DOHH2 (cell line): Measurements from ENCODE around the gene DAAM2.

Experiments
- EZH2phosphoT487 ChIP-seq: fragments of 200-600 bp; sonication (generic); IDR thresholded peaks from 2 replicates; pipeline ENCODE4 v1.6.1; 2017; ENCODE audit warnings: borderline replicate concordance, mild to moderate bottlenecking, antibody characterized with exemption, low read length, moderate library complexity, mixed read lengths
- TF ChIP-seq, protein P1 (sequence below): fragments of 200-600 bp; sonication (generic); IDR thresholded peaks from one replicate; pipeline ENCODE4 v1.5.1; 2014; ENCODE audit warnings: antibody characterized with exemption, mild to moderate bottlenecking, low read depth, low read length; ENCODE audit not compliant: poor library complexity, severe bottlenecking

DNA sequence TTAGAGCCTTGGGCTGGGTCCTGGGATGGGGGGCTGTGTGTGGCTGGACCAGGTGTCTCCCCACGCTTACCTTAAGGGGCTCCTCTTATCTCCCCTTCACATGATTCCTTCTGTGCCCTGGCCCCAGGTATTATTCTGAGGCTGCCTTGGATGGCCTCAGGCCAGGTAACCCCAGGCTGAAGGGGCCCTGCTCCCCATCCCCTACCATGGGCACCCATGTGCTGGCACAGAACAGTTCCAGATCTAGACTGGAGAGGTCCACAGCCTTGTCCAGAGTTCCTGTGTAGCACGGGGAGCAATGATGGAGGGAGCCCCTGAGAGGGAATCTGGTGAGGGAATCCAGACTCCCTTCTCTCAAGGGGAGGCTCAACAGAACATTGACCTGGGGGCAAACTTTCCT, 110.0 kb downstream of the DAAM2 start:
- TF ChIP-seq EZH2phosphoT487: no peak
- TF ChIP-seq, protein P1, sequence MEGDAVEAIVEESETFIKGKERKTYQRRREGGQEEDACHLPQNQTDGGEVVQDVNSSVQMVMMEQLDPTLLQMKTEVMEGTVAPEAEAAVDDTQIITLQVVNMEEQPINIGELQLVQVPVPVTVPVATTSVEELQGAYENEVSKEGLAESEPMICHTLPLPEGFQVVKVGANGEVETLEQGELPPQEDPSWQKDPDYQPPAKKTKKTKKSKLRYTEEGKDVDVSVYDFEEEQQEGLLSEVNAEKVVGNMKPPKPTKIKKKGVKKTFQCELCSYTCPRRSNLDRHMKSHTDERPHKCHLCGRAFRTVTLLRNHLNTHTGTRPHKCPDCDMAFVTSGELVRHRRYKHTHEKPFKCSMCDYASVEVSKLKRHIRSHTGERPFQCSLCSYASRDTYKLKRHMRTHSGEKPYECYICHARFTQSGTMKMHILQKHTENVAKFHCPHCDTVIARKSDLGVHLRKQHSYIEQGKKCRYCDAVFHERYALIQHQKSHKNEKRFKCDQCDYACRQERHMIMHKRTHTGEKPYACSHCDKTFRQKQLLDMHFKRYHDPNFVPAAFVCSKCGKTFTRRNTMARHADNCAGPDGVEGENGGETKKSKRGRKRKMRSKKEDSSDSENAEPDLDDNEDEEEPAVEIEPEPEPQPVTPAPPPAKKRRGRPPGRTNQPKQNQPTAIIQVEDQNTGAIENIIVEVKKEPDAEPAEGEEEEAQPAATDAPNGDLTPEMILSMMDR: no peak
